AG10803 (cell line): ENCODE data around the gene H2BW2.

Experiments used
- DNase-seq: peaks from one replicate; pipeline ENCODE4 v3.0.0; 2010; ENCODE audit warnings: low read depth
- H3K4me3 ChIP-seq: 2 replicates; pipeline ENCODE4 v1.5.1; 2011; ENCODE audit warnings: mild to moderate bottlenecking, low read length, control low read depth
- CTCF ChIP-seq: conservative IDR thresholded peaks from 2 replicates; pipeline ENCODE4 v1.5.1; 2011; ENCODE audit warnings: mild to moderate bottlenecking, low read length, control low read depth, inconsistent platforms

Gene H2BW2

GRCh38 chrX:104085477-104085876, 45.7 kb downstream of the H2BW2 start:
- TF ChIP-seq CTCF, result no peak
- DNase-seq, result no peak
- H3K4me3 ChIP-seq, result no peak overlapping the region

- DNase-seq, result no peak
- no peak overlapping the region for H3K4me3 ChIP-seq
- TF ChIP-seq CTCF, result no peak
Observed at GRCh38 chrX:104085919-104086318, 46.2 kb downstream of the H2BW2 start.
